ENCODE data around the gene DMWD. TPM values are rescaled to one million over a fixed set of nuclear protein-coding genes. Genes with fewer than 3 reads are reported as not detected.

The DMWD gene
- polyA plus RNA-seq, 2 donors: 12.4 to 34.6 TPM

GRCh38 chr19:45772912-45773311 is 19.7 kb downstream of the DMWD start:
- H3K27me3 ChIP-seq (ENCODE audit: control insufficient read depth in 1 of 2, insufficient read depth in 2 of 2, low read length in 2 of 2): no peaks in the 10 kb centered on the region
- no peak overlapping the region for H3K27ac ChIP-seq (ENCODE audit: low read depth in 2 of 2, low read length in 1 of 2)
- H3K36me3 ChIP-seq (ENCODE audit: control insufficient read depth in 2 of 2, insufficient read depth in 2 of 2, low read length in 1 of 2): peaks cover 0 to 24% of the 10 kb centered on the region in 2 donors

DNA sequence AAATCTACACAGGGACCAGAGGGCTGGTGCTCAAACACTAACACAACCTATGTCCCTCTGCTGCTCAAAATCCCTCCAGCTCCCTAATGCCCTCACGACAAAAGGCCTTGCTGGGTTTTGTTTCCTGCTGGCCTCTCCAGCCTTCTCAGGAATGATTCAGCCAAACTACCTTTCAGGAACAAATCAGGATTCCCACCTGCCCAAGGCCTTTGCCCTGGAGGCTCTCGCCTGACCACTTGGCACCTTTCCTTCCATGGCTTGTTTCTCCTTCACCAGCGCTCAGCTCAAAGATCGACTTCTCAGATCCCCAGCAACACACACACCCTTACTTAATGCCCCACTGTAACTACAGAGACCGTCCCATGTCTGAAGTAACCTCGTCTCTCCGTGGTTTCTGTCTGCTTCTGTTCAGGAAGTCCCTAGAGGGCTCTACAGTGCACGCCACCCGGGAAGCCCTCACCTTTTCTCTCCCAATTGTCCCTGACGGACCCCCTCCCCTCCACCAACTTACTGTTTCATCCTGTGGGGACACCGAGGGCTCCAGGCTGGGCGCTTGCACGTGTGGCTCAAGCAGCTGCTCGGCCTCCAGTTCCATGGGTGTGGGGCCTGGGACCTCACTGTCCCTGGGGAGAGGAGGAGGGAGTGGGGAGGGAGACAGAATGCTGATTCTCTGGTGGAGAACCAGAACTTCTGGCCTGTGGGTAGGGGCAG is 20.4 kb downstream of the DMWD start:
- Histone ChIP-seq H3K9me3 (ENCODE audit: control insufficient read depth in 2 of 2, insufficient read depth in 1 of 2, low read depth in 1 of 2, low read length in 1 of 2) (no peaks in the 10 kb centered on the region), H3K4me3 (ENCODE audit: low read depth in 1 of 2, low read length in 2 of 2) (no peak overlapping the region), H3K4me1 (ENCODE audit: control insufficient read depth in 2 of 2, insufficient read depth in 2 of 2, low read length in 1 of 2) (peaks cover 0 to 5% of the 10 kb centered on the region in 2 donors), H3K36me3 (ENCODE audit: control insufficient read depth in 2 of 2, insufficient read depth in 2 of 2, low read length in 1 of 2) (peaks cover 0 to 18% of the 10 kb centered on the region in 2 donors), H3K27me3 (ENCODE audit: control insufficient read depth in 1 of 2, insufficient read depth in 2 of 2, low read length in 2 of 2) (no peaks in the 10 kb centered on the region), H3K27ac (ENCODE audit: low read depth in 2 of 2, low read length in 1 of 2) (peak overlapping the region in 1 of 2 donors; percentile 37)
- 67 to 82% methylated on average over 14 of the region's 14 CpGs for WGBS, 2 donors

More at GRCh38 chr19:45772912-45773311, 19.7 kb downstream of the DMWD start:
- H3K9me3 ChIP-seq (ENCODE audit: control insufficient read depth in 2 of 2, insufficient read depth in 1 of 2, low read depth in 1 of 2, low read length in 1 of 2): no peaks in the 10 kb centered on the region
- 89 to 91% methylated on average over 3 of the region's 3 CpGs for WGBS, 2 donors
- H3K4me1 ChIP-seq (ENCODE audit: control insufficient read depth in 2 of 2, insufficient read depth in 2 of 2, low read length in 1 of 2): peaks cover 0 to 3% of the 10 kb centered on the region in 2 donors
- H3K4me3 ChIP-seq (ENCODE audit: low read depth in 1 of 2, low read length in 2 of 2): no peak overlapping the region

DNA sequence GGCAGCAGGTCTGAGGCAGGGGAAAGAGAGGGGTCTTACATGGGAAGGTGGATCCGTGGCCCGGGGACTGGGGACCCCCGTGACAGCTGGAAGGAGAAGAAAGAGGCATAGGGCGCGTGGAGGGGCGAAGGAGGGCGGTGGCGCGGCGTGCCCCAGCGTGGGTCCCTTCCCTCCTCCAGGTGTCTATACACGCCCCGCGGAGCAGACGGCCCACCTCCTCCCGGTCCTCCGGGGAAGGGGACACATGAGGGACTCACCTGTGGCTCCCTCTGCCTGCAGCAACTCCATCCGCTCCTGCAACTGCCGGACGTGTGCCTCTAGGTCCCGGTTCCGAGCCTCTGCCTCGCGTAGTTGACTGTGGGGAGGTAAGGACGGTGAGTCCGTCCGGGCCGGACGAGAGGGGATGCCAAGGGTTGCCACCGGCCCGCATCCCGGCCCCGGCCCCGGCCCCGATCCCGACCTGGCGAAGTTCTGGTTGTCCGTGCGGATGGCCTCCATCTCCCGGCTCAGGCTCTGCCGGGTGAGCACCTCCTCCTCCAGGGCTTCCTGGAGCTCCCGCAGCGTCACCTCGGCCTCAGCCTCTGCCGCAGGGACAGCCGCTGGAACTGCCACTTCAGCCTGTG is 21.2 kb downstream of the DMWD start:
- 72 to 81% methylated on average over 39 to 46 of the region's 46 CpGs for WGBS, 2 donors
- no peaks in the 10 kb centered on the region for H3K9me3 ChIP-seq (ENCODE audit: control insufficient read depth in 2 of 2, insufficient read depth in 1 of 2, low read depth in 1 of 2, low read length in 1 of 2)
- H3K36me3 ChIP-seq (ENCODE audit: control insufficient read depth in 2 of 2, insufficient read depth in 2 of 2, low read length in 1 of 2): peaks cover 0 to 11% of the 10 kb centered on the region in 2 donors
- H3K27ac ChIP-seq (ENCODE audit: low read depth in 2 of 2, low read length in 1 of 2): peak overlapping the region; percentile 82 to 91
- H3K4me1 ChIP-seq (ENCODE audit: control insufficient read depth in 2 of 2, insufficient read depth in 2 of 2, low read length in 1 of 2): peaks cover 4 to 5% of the 10 kb centered on the region in 2 donors
- H3K4me3 ChIP-seq (ENCODE audit: low read depth in 1 of 2, low read length in 2 of 2): peak overlapping the region in 1 of 2 donors; percentile 28
- no peaks in the 10 kb centered on the region for H3K27me3 ChIP-seq (ENCODE audit: control insufficient read depth in 1 of 2, insufficient read depth in 2 of 2, low read length in 2 of 2)

- Histone ChIP-seq H3K36me3 (ENCODE audit: control insufficient read depth in 2 of 2, insufficient read depth in 2 of 2, low read length in 1 of 2) (peaks cover 0 to 17% of the 10 kb centered on the region in 2 donors), H3K4me3 (ENCODE audit: low read depth in 1 of 2, low read length in 2 of 2) (peak overlapping the region; percentile 29 to 53), H3K27me3 (ENCODE audit: control insufficient read depth in 1 of 2, insufficient read depth in 2 of 2, low read length in 2 of 2) (no peaks in the 10 kb centered on the region), H3K27ac (ENCODE audit: low read depth in 2 of 2, low read length in 1 of 2) (peak overlapping the region; percentile 91 to 93), H3K9me3 (ENCODE audit: control insufficient read depth in 2 of 2, insufficient read depth in 1 of 2, low read depth in 1 of 2, low read length in 1 of 2) (no peaks in the 10 kb centered on the region), H3K4me1 (ENCODE audit: control insufficient read depth in 2 of 2, insufficient read depth in 2 of 2, low read length in 1 of 2) (peaks cover 5 to 10% of the 10 kb centered on the region in 2 donors)
- WGBS, 2 donors: 1 to 2% methylated on average over 73 to 79 of the region's 79 CpGs
These were observed 22.2 kb downstream of the DMWD start for GRCh38 chr19:45770192-45771101.

- Histone ChIP-seq H3K4me3 (ENCODE audit: low read depth in 1 of 2, low read length in 2 of 2) (peak overlapping the region; percentile 29 to 53), H3K4me1 (ENCODE audit: control insufficient read depth in 2 of 2, insufficient read depth in 2 of 2, low read length in 1 of 2) (peaks cover 5 to 10% of the 10 kb centered on the region in 2 donors), H3K27me3 (ENCODE audit: control insufficient read depth in 1 of 2, insufficient read depth in 2 of 2, low read length in 2 of 2) (no peaks in the 10 kb centered on the region), H3K9me3 (ENCODE audit: control insufficient read depth in 2 of 2, insufficient read depth in 1 of 2, low read depth in 1 of 2, low read length in 1 of 2) (no peaks in the 10 kb centered on the region), H3K27ac (ENCODE audit: low read depth in 2 of 2, low read length in 1 of 2) (peak overlapping the region; percentile 91 to 93), H3K36me3 (ENCODE audit: control insufficient read depth in 2 of 2, insufficient read depth in 2 of 2, low read length in 1 of 2) (peaks cover 0 to 18% of the 10 kb centered on the region in 2 donors)
- WGBS, 2 donors: 0 to 1% methylated on average over 28 of the region's 28 CpGs
These were observed 22.8 kb downstream of the DMWD start for GRCh38 chr19:45769821-45770191.

- Histone ChIP-seq H3K36me3 (ENCODE audit: control insufficient read depth in 2 of 2, insufficient read depth in 2 of 2, low read length in 1 of 2) (peaks cover 0 to 17% of the 10 kb centered on the region in 2 donors), H3K27ac (ENCODE audit: low read depth in 2 of 2, low read length in 1 of 2) (peak within 1 kb of the TSS; percentile 96 to 98), H3K4me1 (ENCODE audit: control insufficient read depth in 2 of 2, insufficient read depth in 2 of 2, low read length in 1 of 2) (peaks cover 5 to 10% of the 10 kb centered on the region in 2 donors), H3K27me3 (ENCODE audit: control insufficient read depth in 1 of 2, insufficient read depth in 2 of 2, low read length in 2 of 2) (no peaks in the 10 kb centered on the region), H3K4me3 (ENCODE audit: low read depth in 1 of 2, low read length in 2 of 2) (peak within 1 kb of the TSS; percentile 64 to 76), H3K9me3 (ENCODE audit: control insufficient read depth in 2 of 2, insufficient read depth in 1 of 2, low read depth in 1 of 2, low read length in 1 of 2) (no peaks in the 10 kb centered on the region)
- 0 to 1% methylated on average over 51 to 70 of the region's 70 CpGs for WGBS, 2 donors
These were observed 23.5 kb downstream of the DMWD start, which contains the start of gene SIX5 for GRCh38 chr19:45768984-45769782. Gene SIX5 (minus strand): TSS chr19:45769252. CDS start chr19:45768844, 408 bp downstream.

DNA sequence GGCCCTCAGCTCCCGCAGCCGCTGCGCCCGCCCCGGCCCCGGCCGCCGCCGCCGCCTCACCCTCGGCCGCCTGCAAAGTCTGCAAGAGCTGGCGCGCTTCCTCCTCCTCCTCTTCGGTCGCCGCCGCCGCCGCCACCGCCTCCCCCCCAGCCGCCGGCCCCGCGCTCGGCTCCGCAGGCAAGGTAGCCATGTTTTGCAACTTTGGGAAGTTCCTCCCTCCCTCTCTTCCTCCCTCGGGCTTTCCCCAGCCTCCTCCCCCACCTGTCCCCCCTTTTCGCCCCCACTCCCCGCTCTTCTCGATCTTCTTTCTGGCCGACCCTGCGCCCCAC is 24.0 kb downstream of the DMWD start:
- 0 to 1% methylated on average over 6 to 33 of the region's 33 CpGs for WGBS, 2 donors
- Histone ChIP-seq H3K27ac (ENCODE audit: low read depth in 2 of 2, low read length in 1 of 2) (peak overlapping the region; percentile 96 to 98), H3K4me1 (ENCODE audit: control insufficient read depth in 2 of 2, insufficient read depth in 2 of 2, low read length in 1 of 2) (peaks cover 5 to 10% of the 10 kb centered on the region in 2 donors), H3K36me3 (ENCODE audit: control insufficient read depth in 2 of 2, insufficient read depth in 2 of 2, low read length in 1 of 2) (peaks cover 0 to 17% of the 10 kb centered on the region in 2 donors), H3K4me3 (ENCODE audit: low read depth in 1 of 2, low read length in 2 of 2) (peak overlapping the region; percentile 64 to 76), H3K9me3 (ENCODE audit: control insufficient read depth in 2 of 2, insufficient read depth in 1 of 2, low read depth in 1 of 2, low read length in 1 of 2) (no peaks in the 10 kb centered on the region), H3K27me3 (ENCODE audit: control insufficient read depth in 1 of 2, insufficient read depth in 2 of 2, low read length in 2 of 2) (no peaks in the 10 kb centered on the region)

GRCh38 chr19:45767881-45768654 is 24.6 kb downstream of the DMWD start:
- Histone ChIP-seq H3K4me3 (ENCODE audit: low read depth in 1 of 2, low read length in 2 of 2) (peak overlapping the region; percentile 64 to 76), H3K36me3 (ENCODE audit: control insufficient read depth in 2 of 2, insufficient read depth in 2 of 2, low read length in 1 of 2) (peaks cover 0 to 17% of the 10 kb centered on the region in 2 donors), H3K27ac (ENCODE audit: low read depth in 2 of 2, low read length in 1 of 2) (peak overlapping the region; percentile 96 to 98), H3K9me3 (ENCODE audit: control insufficient read depth in 2 of 2, insufficient read depth in 1 of 2, low read depth in 1 of 2, low read length in 1 of 2) (no peaks in the 10 kb centered on the region), H3K27me3 (ENCODE audit: control insufficient read depth in 1 of 2, insufficient read depth in 2 of 2, low read length in 2 of 2) (no peaks in the 10 kb centered on the region), H3K4me1 (ENCODE audit: control insufficient read depth in 2 of 2, insufficient read depth in 2 of 2, low read length in 1 of 2) (peaks cover 5 to 10% of the 10 kb centered on the region in 2 donors)
- 1% methylated on average over 66 to 102 of the region's 102 CpGs for WGBS, 2 donors

All from esophagus (tissue), 2 donors.